ENCODE results near the gene AGRP. TPM values are rescaled to one million over a fixed set of nuclear protein-coding genes. Genes with fewer than 3 reads are reported as not detected.

The AGRP gene
- total RNA-seq, 1 donor from 2014 or later: not detected

GRCh38 chr16:67528870-67529581 lies 45.7 kb upstream of the AGRP start:
- intact Hi-C loops (cut with micrococcal nuclease): loop anchor here (10.0 kb wide), 1 partner anchor 466 kb away; the partner anchor contains the start of gene DPEP2
- H3K27ac Mint-ChIP-seq: peak overlapping the region; percentile 95
- H3K27me3 Mint-ChIP-seq: no peaks in the 10 kb centered on the region

GRCh38 chr16:67528222-67528869 lies 45.0 kb upstream of the AGRP start, which contains the start of gene RIPOR1:
RIPOR1 (plus strand) TSS chr16:67528829; CDS start chr16:67538447, 9,618 bp downstream.
- Mint-ChIP-seq H3K4me1 (peaks cover 54% of the 10 kb centered on the region), H3K9me3 (no peaks in the 10 kb centered on the region), H3K4me3 (peak within 1 kb of the TSS; percentile 90), H3K27ac (peak within 1 kb of the TSS; percentile 95), H3K27me3 (no peaks in the 10 kb centered on the region), H3K36me3 (ENCODE audit: low read depth) (peaks cover 12% of the 10 kb centered on the region)
- DNase-seq: no peak
- no peak for TF ChIP-seq CTCF (IDR thresholded peaks at IDR 0.05)
- ChIA-PET POLR2A (interaction anchor here (0.5 to 6.0 kb wide), 11 partner anchors 9 to 696 kb away, joined by 3 to 79 read pairs (median 6); partner anchors contain the start of genes ACD and CTCF), CTCF (interaction anchor here (1.5 to 4.9 kb wide), 5 partner anchors 7 to 47 kb away, joined by 5 to 50 read pairs (median 7); no protein-coding TSS in a partner anchor)
- ATAC-seq (ENCODE audit: low read depth): peak; percentile 33
- intact Hi-C loops (cut with micrococcal nuclease): loop anchor here (10.0 kb wide), 1 partner anchor 466 kb away; the partner anchor contains the start of gene DPEP2

More at GRCh38 chr16:67528870-67529581, 45.7 kb upstream of the AGRP start:
- peak; percentile 66 for DNase-seq
- Mint-ChIP-seq H3K9me3 (no peaks in the 10 kb centered on the region), H3K4me3 (peak overlapping the region; percentile 90), H3K4me1 (peaks cover 57% of the 10 kb centered on the region), H3K36me3 (ENCODE audit: low read depth) (peaks cover 15% of the 10 kb centered on the region)
- POLR2A ChIA-PET: interaction anchor here (0.6 to 6.0 kb wide), 15 partner anchors 8 to 556 kb away, joined by 3 to 79 read pairs (median 7); partner anchors contain the start of genes ACD, CARMIL2 and CTCF
- peak; percentile 13 for ATAC-seq (ENCODE audit: low read depth)
- CTCF ChIA-PET: interaction anchor here (0.6 to 4.9 kb wide), 11 partner anchors 8 to 288 kb away, joined by 3 to 50 read pairs (median 6); partner anchors contain the start of genes CARMIL2 and CTCF
- TF ChIP-seq CTCF (IDR thresholded peaks at IDR 0.05): no peak

- Mint-ChIP-seq H3K36me3 (ENCODE audit: low read depth) (peaks cover 6% of the 10 kb centered on the region), H3K4me3 (no peak overlapping the region), H3K4me1 (peaks cover 46% of the 10 kb centered on the region), H3K27ac (peak overlapping the region; percentile 68), H3K9me3 (no peaks in the 10 kb centered on the region), H3K27me3 (no peaks in the 10 kb centered on the region)
- ChIA-PET POLR2A (interaction anchor here (0.5 kb wide), 1 partner anchor 487 kb away, joined by 4 read pairs; no protein-coding TSS in a partner anchor), CTCF (interaction anchor here (1.0 to 2.0 kb wide), 5 partner anchors 12 to 45 kb away, joined by 3 to 7 read pairs (median 5); partner anchors contain the start of gene CTCF)
- TF ChIP-seq CTCF (IDR thresholded peaks at IDR 0.05): no peak
- no peak for ATAC-seq (ENCODE audit: low read depth)
- no peak for DNase-seq
- intact Hi-C loops (cut with micrococcal nuclease): loop anchor here (10.0 kb wide), 1 partner anchor 469 kb away; the partner anchor contains the start of gene DPEP2
These were observed 42.9 kb upstream of the AGRP start for GRCh38 chr16:67526149-67526791.

GRCh38 chr16:67525176-67525860 lies 42.0 kb upstream of the AGRP start:
- DNase-seq (no peak), ATAC-seq (ENCODE audit: low read depth) (no peak)
- Mint-ChIP-seq H3K4me1 (peaks cover 46% of the 10 kb centered on the region), H3K27ac (peak overlapping the region; percentile 27), H3K9me3 (no peaks in the 10 kb centered on the region), H3K4me3 (no peak overlapping the region), H3K36me3 (ENCODE audit: low read depth) (peaks cover 6% of the 10 kb centered on the region), H3K27me3 (no peaks in the 10 kb centered on the region)
- ChIA-PET POLR2A (interaction anchor here (0.5 to 1.7 kb wide), 5 partner anchors 12 to 738 kb away, joined by 3 to 10 read pairs (median 4); no protein-coding TSS in a partner anchor), CTCF (interaction anchor here (1.0 to 2.0 kb wide), 5 partner anchors 11 to 44 kb away, joined by 3 to 7 read pairs (median 5); partner anchors contain the start of gene CTCF)
- intact Hi-C loops (cut with micrococcal nuclease): loop anchor here (10.0 kb wide), 1 partner anchor 469 kb away; the partner anchor contains the start of gene DPEP2
- TF ChIP-seq CTCF (IDR thresholded peaks at IDR 0.05): no peak
